Uterus (tissue), 2 donors: Measurements from ENCODE around the gene E2F8.

Experiments used
- CTCF ChIP-seq, 4 experiments: fragments of 200-600 bp in 2 of 4; fragments of 450-650 bp in 2 of 4; sonication (generic) in 2 of 4; IDR thresholded peaks; one replicate each; pipeline ENCODE4 v1.5.1; 2016 to 2019; ENCODE audit warnings: antibody characterized with exemption in 4 of 4, mild to moderate bottlenecking in 2 of 4, moderate library complexity in 1 of 4
- POLR2A ChIP-seq, 2 donors: fragments of 450-650 bp; IDR thresholded peaks; one replicate each; pipeline ENCODE4 v1.6.1; 2016; ENCODE audit warnings: antibody characterized with exemption in 2 of 2, mild to moderate bottlenecking in 1 of 2, moderate library complexity in 1 of 2

GRCh38 chr11:19208181-19208580, 32.6 kb downstream of the E2F8 start:
- TF ChIP-seq CTCF (IDR thresholded peaks at IDR 0.05) = no peak
- TF ChIP-seq POLR2A (IDR thresholded peaks at IDR 0.05) = no peak
